Superior temporal gyrus (tissue), 1 donor: ENCODE data around the gene WDR44.
"Not testable (repeated sequence)": the region's sequence is repeated elsewhere in the genome, so short reads cannot be mapped to it uniquely, and the experiment has no call there.

Experiments
- DNase-seq: peaks from one replicate; pipeline ENCODE4 v3.0.0-alpha.2; 2016; ENCODE audit errors: extremely low spot score

Gene WDR44, protein sequence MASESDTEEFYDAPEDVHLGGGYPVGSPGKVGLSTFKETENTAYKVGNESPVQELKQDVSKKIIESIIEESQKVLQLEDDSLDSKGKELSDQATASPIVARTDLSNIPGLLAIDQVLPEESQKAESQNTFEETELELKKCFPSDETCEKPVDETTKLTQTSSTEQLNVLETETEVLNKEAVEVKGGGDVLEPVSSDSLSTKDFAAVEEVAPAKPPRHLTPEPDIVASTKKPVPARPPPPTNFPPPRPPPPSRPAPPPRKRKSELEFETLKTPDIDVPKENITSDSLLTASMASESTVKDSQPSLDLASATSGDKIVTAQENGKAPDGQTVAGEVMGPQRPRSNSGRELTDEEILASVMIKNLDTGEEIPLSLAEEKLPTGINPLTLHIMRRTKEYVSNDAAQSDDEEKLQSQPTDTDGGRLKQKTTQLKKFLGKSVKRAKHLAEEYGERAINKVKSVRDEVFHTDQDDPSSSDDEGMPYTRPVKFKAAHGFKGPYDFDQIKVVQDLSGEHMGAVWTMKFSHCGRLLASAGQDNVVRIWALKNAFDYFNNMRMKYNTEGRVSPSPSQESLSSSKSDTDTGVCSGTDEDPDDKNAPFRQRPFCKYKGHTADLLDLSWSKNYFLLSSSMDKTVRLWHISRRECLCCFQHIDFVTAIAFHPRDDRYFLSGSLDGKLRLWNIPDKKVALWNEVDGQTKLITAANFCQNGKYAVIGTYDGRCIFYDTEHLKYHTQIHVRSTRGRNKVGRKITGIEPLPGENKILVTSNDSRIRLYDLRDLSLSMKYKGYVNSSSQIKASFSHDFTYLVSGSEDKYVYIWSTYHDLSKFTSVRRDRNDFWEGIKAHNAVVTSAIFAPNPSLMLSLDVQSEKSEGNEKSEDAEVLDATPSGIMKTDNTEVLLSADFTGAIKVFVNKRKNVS

DNA sequence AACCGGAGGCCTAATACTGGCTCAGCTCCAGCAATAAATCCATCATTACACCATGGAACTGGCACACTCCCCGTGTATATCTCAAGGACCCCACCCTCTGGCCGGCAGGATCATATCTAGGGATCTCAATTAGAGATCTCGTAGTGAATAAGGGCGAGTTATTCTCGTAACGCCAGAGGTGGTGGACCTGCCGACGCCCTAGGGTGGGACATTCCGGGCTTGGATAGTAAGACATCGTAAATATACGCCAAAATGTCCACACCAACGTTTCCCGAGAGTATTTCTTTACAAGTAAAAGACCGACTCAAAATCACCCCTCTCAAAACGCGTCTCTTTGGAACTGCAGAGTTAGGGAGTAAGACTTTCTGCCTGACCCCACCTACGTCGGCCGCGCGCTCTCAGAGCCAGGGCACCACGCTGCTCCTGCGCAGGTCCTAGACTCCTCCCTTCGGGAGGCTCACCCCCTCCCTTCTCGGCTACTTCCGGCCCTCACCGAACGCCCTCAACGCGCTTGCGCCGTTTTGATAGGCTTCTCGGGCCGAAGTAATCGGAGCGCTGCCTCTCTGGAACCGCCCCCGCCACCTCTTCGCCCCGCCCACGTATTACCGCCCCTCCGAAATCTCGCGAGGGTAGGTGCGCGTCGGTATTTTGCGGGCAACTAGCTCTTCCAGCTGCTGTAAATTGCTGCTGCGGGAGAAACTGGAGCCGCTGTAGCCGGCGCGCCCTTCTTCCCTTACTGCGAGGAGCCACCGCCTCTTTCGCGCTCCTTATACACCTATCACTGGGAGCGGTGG, at the start of gene WDR44:
Gene WDR44, plus strand, starts transcription at position 643 of the 794 bp plus-strand sequence. CDS start 398 bp downstream, outside the sequence.
- peak; percentile 94 for DNase-seq

DNA sequence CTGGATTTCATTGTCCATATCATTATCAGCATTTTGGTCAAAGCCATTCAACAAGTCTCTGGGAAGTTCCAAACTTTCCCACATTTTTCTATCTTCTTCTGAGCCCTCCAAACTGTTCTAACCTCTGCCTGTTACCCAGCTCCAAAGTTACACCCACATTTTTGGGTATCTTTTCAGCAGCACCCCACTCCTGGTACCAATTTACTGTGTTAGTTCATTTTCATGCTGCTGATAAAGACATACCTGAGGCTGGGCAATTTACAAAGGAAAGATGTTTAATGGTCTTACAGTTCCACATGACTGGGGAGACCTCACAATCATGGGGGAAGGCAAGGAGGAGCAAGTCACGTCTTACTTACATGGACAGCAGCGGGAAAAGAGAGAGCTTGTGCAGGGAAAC, 40.1 kb upstream of the WDR44 start:
- not testable (repeated sequence) for DNase-seq

- DNase-seq = no peak
These were observed 30.4 kb upstream of the WDR44 start for GRCh38 chrX:118315529-118315928.

DNA sequence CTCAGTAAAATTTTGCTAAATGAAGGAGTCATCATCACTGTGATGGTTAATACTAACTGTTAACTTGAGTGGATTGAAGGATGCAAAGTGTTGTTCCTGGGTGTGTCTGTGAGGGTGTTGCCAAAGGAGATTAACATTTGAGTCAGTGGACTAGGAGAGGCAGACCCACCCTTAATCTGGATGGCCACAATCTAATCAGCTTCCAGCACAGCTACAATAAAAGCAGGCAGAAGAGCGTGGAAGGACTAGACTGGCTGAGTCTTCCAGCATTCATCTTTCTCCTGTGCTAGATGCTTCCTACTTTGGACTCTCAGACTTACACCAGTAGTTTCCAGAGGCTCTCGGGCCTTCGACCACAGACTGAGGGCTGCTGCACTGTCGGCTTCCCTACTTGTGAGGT, 21.3 kb upstream of the WDR44 start:
- no peak for DNase-seq

GRCh38 chrX:118325453-118325852, 20.5 kb upstream of the WDR44 start:
- no peak for DNase-seq

DNA sequence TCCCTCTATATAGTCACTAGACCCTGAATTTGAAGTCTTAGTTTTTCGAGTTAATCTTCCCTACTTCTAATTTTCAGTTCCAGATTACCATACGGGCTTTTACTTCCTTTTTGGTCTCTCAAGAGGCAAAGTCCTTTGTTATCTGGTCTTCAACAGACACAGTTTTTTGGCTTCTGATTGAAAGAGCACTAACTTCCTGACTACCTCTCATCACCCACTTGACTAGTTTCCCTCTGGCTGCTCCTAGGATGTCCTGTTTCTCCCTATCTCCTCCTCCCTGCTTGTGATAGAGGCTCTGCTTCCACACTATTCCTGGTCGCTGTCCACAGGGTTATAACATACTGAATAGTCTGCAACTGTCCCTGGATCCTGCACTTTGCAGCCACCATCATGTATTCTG, 16.7 kb upstream of the WDR44 start:
- no peak for DNase-seq

DNA sequence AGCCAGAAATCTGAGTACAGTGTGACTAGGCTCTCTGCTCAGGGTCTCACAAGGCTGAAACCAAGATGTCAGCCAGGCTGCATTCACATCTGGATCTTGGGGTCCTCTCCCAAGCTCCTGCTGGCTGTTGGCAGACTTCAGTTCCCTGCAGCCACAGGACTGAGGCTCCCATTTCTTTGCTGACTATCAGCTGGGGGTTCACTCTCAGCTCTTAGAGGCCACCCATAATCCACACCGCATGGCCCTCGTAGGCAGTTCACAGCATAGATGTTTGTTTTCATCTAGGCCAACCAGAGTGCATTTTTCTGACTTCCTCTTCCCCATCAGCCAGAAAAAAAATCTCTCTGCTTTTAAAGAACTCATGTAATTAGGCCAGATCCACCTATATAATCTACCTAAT, 8.2 kb upstream of the WDR44 start:
- DNase-seq = no peak

GRCh38 chrX:118338930-118339329, 7.0 kb upstream of the WDR44 start:
- no peak for DNase-seq

GRCh38 chrX:118345045-118345463, 852 bp upstream of the WDR44 start:
- DNase-seq = no peak

DNA sequence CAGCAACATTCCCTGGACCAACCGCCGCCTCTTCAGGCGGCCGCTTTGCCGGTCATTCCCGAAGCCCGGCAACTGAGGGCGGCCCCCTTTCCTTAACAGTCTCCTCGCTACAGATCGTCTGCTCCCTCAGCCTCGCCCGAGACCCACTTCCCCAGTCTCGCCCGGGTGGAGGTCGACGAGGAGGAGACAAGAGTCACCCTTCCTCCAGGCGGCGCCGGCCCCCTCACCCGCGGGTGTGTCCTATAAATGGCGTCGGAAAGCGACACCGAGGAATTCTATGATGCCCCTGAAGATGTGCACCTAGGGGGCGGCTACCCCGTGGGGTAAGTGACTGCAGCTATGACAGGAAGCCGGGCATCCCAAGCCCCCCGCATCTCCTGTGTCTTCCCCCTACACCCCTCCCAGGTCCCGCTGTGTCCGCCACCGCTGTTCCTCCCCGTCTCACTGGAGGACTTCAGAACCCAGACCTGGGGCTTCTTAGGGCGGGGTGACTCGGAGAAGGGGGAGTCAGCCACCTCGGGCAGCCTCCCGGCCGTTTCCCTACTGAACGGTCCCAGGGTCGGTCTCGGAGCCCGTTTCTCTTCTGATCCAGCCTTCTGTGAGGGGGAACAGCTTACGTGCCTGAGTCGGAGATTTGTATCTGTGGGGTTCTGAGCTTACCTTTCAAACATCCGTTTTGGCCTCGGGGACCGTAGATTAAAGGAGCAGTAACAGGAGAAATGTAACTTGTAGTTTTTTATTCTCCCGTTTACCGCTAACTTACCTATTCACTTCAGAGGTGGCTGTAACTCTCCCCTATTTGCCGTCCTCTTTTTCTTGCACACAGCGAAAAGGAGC, 570 bp downstream of the WDR44 start:
- peak; percentile 14 for DNase-seq

DNA sequence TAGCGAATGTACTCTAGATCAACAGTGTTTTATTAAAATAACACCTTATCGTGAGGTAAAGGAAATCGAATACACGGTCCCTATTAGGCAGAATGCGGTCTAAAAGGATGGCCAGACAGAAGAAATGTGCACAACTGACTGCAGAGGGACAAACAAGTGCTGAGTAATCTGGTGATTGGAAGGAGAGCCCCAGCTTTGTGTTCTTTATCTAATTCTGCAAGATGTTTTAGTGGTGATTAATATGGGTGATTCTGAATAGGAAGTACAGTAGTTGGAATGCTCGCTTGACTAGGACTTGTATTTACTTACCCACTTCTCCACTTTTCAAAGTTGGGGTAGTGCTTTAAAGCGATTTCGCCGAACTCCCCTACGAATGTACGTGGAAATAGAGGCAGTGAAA, 1.2 kb downstream of the WDR44 start:
- DNase-seq = peak; percentile 25

- DNase-seq = no peak
These were observed 1.8 kb downstream of the WDR44 start for GRCh38 chrX:118347736-118348135.

- DNase-seq = peak; percentile 7
These were observed 2.4 kb downstream of the WDR44 start for GRCh38 chrX:118348186-118348810.

- DNase-seq = no peak
These were observed 3.3 kb downstream of the WDR44 start for GRCh38 chrX:118349188-118349587.

- no peak for DNase-seq
These were observed 4.3 kb downstream of the WDR44 start for GRCh38 chrX:118350221-118350620.

GRCh38 chrX:118350706-118351105, 4.8 kb downstream of the WDR44 start:
- no peak for DNase-seq

DNA sequence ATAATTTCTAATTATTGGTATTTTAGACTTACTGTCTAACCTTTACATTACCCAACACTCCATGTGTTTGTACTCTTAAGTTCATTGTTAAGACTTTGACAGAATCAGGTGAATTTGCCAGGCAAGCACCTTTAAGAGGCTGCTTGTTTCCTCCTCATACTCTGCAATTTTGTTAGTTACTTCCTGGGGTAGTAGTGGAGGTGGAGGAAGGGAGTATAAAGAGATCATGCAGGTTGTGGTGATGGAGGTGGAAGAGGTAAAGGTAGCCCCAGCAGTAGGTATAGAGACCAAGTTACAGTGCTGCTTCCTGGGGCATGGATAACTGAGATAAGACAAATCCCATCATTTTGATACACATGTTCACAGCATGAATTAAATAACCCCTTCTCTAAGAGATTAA, 6.7 kb downstream of the WDR44 start:
- no peak for DNase-seq

DNA sequence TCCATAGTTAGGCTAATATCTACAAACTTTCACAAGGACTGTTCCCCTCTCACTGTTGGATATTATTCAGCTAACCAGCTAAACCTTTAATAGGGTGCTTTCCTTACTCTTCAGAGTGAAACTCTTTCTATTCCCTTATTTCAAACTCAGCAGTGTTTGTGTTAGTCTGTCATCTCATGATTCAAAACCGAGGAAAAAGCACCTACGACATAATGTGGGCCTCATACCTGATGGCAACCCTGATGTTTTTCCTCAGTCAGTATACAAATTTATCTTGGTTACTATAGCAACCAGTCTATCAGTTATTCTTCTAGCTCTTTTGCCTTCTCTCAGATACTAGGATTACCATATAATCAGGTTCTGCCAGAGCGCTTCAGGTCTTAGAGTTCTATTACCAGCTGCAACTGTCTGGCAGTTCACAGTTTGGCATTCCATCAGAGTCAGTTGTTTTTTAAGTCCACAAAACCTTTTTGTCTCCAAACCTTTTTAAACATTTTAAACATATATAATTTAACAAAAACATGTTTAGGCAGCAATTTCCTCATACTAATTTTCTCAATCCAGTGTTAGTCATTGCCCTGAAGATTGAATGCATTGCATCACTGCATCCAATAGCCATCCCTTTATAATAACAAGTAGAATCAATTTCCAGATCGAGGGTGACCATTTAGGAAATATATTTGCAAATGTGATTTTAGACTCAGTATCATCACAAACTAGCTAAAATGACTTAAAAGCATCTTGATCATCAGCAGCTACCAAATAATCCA, 7.4 kb downstream of the WDR44 start:
- peak; percentile 9 for DNase-seq

DNA sequence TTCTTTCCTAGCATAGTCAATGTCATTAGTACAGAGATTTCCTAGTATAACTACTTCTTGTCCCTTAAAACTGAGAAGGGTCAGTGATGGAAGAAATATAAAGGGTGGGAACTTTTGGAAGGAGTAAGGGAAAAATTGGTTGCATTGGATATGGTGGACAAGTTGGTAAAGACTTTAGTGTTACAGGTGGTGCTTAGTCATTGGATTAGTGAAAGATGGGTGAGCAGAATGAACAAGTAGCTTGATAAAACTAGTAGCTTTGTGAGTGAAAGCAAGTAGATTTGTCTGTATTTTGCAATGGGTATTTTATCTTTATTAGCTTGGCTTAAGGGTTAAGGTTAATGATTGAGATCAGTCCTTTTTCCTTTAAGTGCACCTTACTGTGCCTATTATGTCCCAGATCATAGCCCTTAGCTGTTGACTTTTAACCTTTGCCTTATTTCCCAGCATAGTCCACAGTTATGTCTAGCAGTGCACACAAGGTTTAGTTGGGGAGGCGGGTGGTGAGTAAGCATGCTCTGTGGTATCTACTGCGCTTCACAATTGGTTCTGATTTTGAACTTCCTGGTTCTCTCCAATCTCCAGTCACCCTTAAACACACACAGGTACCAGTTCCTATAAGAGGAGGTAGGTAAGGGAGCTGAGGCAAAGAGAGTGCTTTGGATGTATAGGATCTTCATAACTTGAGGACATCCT, 9.5 kb downstream of the WDR44 start:
- peak; percentile 8 for DNase-seq
